DMS79 treated with DMSO at 0.1 percent for 48 hours (cell line): ENCODE data around the gene DYNC2I2.
"Not testable (repeated sequence)": the region's sequence is repeated elsewhere in the genome, so short reads cannot be mapped to it uniquely, and the experiment has no call there.

ENCODE experiments used
- DNase-seq: peaks from one replicate; lab custom pipeline; 2025; lab: John Stamatoyannopoulos, UW

The DYNC2I2 gene

GRCh38 chr9:128614728-128615127 lies 41.9 kb downstream of the DYNC2I2 start:
- no peak for DNase-seq

- no peak for DNase-seq
These were observed 44.9 kb downstream of the DYNC2I2 start for GRCh38 chr9:128611600-128612394.

GRCh38 chr9:128610897-128611296 lies 45.8 kb downstream of the DYNC2I2 start:
- DNase-seq = no peak

GRCh38 chr9:128607642-128608350 lies 48.9 kb downstream of the DYNC2I2 start:
- DNase-seq = peak; percentile 100

- DNase-seq = no peak
These were observed 53.0 kb downstream of the DYNC2I2 start for GRCh38 chr9:128603697-128604096.

GRCh38 chr9:128600099-128600498 lies 56.5 kb downstream of the DYNC2I2 start:
- DNase-seq = no peak

- no peak for DNase-seq
These were observed 61.2 kb downstream of the DYNC2I2 start for GRCh38 chr9:128595471-128595870.

- no peak for DNase-seq
These were observed 62.8 kb downstream of the DYNC2I2 start for GRCh38 chr9:128593856-128594255.

GRCh38 chr9:128593039-128593438 lies 63.6 kb downstream of the DYNC2I2 start:
- DNase-seq = no peak

- DNase-seq = no peak
These were observed 67.9 kb downstream of the DYNC2I2 start for GRCh38 chr9:128588581-128589233.

- DNase-seq = no peak
These were observed 69.2 kb downstream of the DYNC2I2 start for GRCh38 chr9:128587453-128587852.

- not testable (repeated sequence) for DNase-seq
These were observed 69.7 kb downstream of the DYNC2I2 start for GRCh38 chr9:128586934-128587333.

GRCh38 chr9:128585155-128585554 lies 71.5 kb downstream of the DYNC2I2 start:
- not testable (repeated sequence) for DNase-seq
